ENCODE measurements around the gene IRF4.

DNA sequence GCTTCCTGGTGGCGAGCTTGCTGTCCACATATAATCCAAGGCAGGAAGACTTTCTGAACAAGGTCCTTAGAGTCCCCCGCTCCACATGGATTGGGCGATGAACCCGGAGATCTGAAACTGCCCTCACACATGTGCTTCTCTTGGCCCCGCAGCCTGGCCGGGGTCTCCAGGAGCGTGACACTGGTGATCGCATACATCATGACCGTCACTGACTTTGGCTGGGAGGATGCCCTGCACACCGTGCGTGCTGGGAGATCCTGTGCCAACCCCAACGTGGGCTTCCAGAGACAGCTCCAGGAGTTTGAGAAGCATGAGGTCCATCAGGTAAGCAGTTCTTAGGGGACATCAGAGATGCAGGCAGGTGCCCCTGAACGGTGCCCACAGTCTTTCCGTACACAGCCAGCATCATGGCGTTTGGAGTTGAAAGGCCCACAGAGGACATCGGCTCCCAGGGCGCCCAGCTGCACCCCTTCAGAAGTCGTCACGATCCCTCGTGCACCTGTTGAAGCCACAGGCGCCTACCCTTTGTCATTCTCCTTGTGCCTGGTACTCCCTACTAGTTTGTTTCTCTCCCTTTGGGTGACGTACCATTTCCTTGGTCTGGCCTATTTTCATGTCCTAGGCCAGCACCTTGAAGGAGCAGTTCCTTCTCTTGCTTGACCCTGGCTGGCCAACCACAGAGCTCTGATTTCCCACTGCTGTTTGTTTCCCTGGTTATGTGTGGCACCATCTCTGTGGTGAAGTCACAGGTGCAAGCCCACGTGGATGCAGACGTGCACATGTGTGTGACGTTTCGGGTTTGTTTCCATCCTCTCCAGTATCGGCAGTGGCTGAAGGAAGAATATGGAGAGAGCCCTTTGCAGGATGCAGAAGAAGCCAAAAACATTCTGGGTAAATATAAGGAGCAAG, 43.3 kb upstream of the IRF4 start:
- TF ChIP-seq, protein P1, sequence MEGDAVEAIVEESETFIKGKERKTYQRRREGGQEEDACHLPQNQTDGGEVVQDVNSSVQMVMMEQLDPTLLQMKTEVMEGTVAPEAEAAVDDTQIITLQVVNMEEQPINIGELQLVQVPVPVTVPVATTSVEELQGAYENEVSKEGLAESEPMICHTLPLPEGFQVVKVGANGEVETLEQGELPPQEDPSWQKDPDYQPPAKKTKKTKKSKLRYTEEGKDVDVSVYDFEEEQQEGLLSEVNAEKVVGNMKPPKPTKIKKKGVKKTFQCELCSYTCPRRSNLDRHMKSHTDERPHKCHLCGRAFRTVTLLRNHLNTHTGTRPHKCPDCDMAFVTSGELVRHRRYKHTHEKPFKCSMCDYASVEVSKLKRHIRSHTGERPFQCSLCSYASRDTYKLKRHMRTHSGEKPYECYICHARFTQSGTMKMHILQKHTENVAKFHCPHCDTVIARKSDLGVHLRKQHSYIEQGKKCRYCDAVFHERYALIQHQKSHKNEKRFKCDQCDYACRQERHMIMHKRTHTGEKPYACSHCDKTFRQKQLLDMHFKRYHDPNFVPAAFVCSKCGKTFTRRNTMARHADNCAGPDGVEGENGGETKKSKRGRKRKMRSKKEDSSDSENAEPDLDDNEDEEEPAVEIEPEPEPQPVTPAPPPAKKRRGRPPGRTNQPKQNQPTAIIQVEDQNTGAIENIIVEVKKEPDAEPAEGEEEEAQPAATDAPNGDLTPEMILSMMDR (IDR thresholded peaks at IDR 0.05): no peak
- TF ChIP-seq POLR2AphosphoS5 (IDR thresholded peaks at IDR 0.05) (no peak), EP300 (IDR thresholded peaks at IDR 0.05) (no peak)
